Measurements from ENCODE around the gene NAGK. TPM values are rescaled to one million over a fixed set of nuclear protein-coding genes. Genes with fewer than 3 reads are reported as not detected.
"Not testable (repeated sequence)": the region's sequence is repeated elsewhere in the genome, so short reads cannot be mapped to it uniquely, and the experiment has no call there.

Gene NAGK
- 150 TPM for total RNA-seq
- long read RNA-seq, transcript NAGK-213 (9 exons, 2,986 nt): minor isoform, 7 of 112 reads
- long read RNA-seq, transcript NAGK-229 (10 exons, 1,801 nt): major isoform, 81 of 112 reads
- long read RNA-seq, partial matches to known transcripts: 6 of 112 reads
- long read RNA-seq, other reads (novel, unspliced or antisense): 14 of 112 reads

- ATAC-seq (peak; percentile 96 to 97), DNase-seq (peak; percentile 98)
- peak within 1 kb of the TSS; percentile 94 for H3K27ac ChIP-seq
- no peak for TF ChIP-seq CTCF (IDR thresholded peaks at IDR 0.05)
- H3K27me3 ChIP-seq (ENCODE audit: low read depth): no peaks in the 10 kb centered on the region
- H3K9me3 ChIP-seq: no peaks in the 10 kb centered on the region
- peaks cover 16% of the 10 kb centered on the region for H3K36me3 ChIP-seq
- peaks cover 53% of the 10 kb centered on the region for H3K4me1 ChIP-seq
- intact Hi-C loops (cut with DNase I): no loop called here
- H3K4me3 ChIP-seq: peak within 1 kb of the TSS; percentile 92
Observed at GRCh38 chr2:71068218-71069035, at the start of gene NAGK. TSS of gene NAGK (plus strand) at chr2:71068648. CDS start at chr2:71068684, 36 bp downstream.

- DNase-seq; H3K27me3 ChIP-seq (ENCODE audit: low read depth); intact Hi-C loops (cut with DNase I); H3K4me3 ChIP-seq; ATAC-seq; H3K27ac ChIP-seq; H3K4me1 ChIP-seq; H3K9me3 ChIP-seq; H3K36me3 ChIP-seq: not testable (repeated sequence)
Observed at GRCh38 chr2:71019989-71020388, 48.5 kb upstream of the NAGK start.

GRCh38 chr2:71021394-71021793 lies 47.1 kb upstream of the NAGK start:
- H3K4me3 ChIP-seq; H3K27ac ChIP-seq; DNase-seq; H3K9me3 ChIP-seq; intact Hi-C loops (cut with DNase I); H3K36me3 ChIP-seq; ATAC-seq; H3K27me3 ChIP-seq (ENCODE audit: low read depth); H3K4me1 ChIP-seq: not testable (repeated sequence)

GRCh38 chr2:71023553-71024243 lies 44.8 kb upstream of the NAGK start:
- H3K4me1 ChIP-seq; DNase-seq; H3K9me3 ChIP-seq; H3K27ac ChIP-seq; H3K4me3 ChIP-seq; H3K27me3 ChIP-seq (ENCODE audit: low read depth); H3K36me3 ChIP-seq; ATAC-seq; intact Hi-C loops (cut with DNase I): not testable (repeated sequence)
- peak; percentile 16 for TF ChIP-seq CTCF (IDR thresholded peaks at IDR 0.05)

- H3K27ac ChIP-seq; H3K9me3 ChIP-seq; H3K27me3 ChIP-seq (ENCODE audit: low read depth); H3K4me1 ChIP-seq; H3K4me3 ChIP-seq; ATAC-seq; H3K36me3 ChIP-seq; DNase-seq; intact Hi-C loops (cut with DNase I): not testable (repeated sequence)
Observed at GRCh38 chr2:71036296-71036695, 32.2 kb upstream of the NAGK start.

- DNase-seq (no peak), ATAC-seq (no peak)
- H3K4me1 ChIP-seq: no peaks in the 10 kb centered on the region
- no peak overlapping the region for H3K4me3 ChIP-seq
- H3K27ac ChIP-seq: no peak overlapping the region
- H3K9me3 ChIP-seq: no peaks in the 10 kb centered on the region
- intact Hi-C loops (cut with DNase I): no loop called here
- no peaks in the 10 kb centered on the region for H3K36me3 ChIP-seq
- no peaks in the 10 kb centered on the region for H3K27me3 ChIP-seq (ENCODE audit: low read depth)
- no peak for TF ChIP-seq CTCF (IDR thresholded peaks at IDR 0.05)
Observed at GRCh38 chr2:71042287-71042686, 26.2 kb upstream of the NAGK start.

All from lower lobe of right lung (tissue), 2 donors.